ENCODE results near the gene BRPF3.

BRPF3 gene

DNA sequence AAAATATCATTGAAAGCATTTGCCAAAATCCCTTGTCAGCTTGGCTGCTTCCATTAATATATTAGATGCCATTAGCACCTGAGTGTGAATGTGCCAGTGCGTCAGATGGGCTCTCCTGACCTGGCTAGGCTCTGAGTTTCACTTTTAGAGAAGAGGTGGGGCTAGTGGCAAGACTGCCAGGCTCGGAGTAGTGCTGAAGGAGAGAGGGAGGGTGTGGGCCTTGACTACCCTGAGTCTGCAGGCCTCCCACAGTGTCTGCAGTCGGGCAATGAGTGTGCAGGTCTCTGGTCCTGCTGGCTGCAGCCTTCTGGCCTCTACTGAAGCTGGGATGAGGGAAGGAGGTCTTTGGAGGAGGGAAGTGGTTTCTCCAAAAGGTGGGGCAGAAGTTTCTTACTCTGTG is 38.8 kb downstream of the BRPF3 start:
- no peak for DNase-seq

DNA sequence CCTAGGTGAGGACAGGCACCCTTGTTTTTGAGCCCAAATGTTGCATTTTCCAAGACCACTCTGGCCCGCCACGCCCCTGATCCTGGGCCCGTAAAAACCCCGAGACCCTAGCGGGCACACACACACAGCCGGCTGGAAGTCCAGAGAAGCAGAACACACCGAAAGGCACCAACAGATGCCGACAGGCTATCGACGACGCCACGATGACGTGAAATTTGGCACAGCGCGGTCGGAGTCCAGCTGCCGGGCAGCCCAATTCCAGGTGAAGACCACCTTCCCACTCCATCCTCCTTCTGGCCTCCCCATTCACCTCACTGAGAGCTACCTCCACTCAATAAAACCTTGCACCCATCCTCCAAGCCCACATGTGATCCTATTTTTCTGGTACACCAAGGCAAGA is 39.3 kb downstream of the BRPF3 start:
- DNase-seq: no peak

DNA sequence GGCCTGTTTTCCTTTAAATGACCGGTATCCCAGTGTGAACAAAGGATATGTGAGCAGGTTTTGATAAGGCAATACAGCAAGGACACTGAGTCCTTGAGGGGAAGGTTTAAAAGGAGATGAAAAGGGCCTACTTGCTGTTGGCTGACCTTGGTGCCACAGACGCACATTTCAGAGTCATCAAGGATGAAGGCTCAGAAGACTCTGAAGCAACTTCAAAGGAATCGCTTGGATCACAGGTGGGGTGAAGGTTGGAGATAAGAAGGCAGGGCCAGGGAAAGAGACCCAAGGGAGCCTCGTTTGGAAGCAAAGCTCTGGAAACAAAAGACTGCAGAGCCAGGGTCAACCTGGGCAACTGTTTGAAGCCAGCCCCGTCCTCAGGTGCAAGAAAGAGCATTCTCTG is 43.2 kb downstream of the BRPF3 start:
- DNase-seq: no peak

DNA sequence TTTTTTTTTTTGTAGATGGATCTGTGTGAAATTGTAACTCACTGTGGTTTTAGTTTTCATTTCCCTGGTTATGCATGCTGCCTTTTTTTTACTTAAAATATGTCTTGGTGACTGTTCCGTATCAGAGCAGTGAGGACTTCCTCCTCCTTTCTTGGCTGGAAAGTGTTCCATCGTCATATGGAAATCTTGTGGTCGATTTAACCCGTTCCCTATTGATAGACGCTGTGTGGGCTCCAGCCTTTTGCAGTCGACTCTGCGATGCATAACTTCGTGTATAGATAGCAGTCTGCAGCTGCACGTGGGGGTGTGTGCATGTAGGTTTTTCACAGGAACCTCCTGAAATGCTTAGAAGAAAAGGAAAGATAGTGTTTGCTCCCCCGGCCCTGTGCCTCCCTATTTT is 45.2 kb downstream of the BRPF3 start:
- no peak for DNase-seq

- no peak for DNase-seq
Observed at GRCh38 chr6:36242161-36242560, 45.6 kb downstream of the BRPF3 start.

DNA sequence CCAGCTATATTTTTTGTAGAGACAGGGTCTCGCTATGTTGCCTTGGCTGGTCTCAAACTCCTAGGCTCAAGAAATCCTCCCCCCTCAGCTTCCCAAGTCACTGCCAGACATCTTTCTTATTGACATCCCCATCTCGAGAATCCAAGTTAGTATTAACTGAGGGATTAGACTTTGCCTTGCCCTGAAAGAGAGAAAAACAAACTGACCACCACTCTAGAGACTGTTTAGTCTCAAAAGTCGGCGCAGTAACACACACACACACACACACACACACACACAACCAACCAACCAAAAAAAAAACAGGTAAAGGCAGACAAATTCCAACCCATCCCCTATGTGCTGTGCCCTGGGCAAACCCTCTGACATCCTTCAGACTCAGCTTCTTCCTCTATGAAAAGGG is 46.1 kb downstream of the BRPF3 start:
- no peak for DNase-seq

DNA sequence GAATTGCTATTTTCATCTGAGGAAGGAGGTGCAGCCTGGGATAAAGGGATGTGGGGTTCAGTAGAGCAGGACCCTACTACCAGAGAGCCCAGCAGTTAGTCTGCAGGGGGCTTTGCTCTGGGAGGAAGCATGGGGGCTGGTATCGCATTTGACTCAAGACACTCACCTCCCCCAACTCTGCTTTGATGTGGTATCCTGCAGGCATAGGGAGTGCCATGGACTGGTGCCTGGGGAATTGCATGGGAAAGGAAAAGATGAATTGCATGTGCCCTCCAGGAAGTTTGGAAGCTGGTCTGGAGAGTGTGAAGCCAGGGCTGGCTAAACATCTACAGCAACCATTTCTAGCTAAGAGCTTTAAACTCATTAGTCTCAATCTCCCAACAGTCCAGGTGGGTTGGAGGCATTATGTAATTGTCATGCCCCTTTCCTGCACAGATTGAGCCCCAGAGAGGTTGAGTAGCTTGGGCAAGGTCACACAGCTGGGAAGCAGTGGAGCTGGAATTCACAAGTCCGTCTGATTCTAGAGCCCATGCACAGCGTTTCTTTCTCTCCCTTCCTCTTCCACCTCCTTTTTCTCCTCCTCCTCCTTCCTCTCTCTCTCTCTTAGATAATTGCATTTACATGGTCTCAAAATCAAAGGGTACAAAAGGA is 47.1 kb downstream of the BRPF3 start:
- no peak for DNase-seq

DNA sequence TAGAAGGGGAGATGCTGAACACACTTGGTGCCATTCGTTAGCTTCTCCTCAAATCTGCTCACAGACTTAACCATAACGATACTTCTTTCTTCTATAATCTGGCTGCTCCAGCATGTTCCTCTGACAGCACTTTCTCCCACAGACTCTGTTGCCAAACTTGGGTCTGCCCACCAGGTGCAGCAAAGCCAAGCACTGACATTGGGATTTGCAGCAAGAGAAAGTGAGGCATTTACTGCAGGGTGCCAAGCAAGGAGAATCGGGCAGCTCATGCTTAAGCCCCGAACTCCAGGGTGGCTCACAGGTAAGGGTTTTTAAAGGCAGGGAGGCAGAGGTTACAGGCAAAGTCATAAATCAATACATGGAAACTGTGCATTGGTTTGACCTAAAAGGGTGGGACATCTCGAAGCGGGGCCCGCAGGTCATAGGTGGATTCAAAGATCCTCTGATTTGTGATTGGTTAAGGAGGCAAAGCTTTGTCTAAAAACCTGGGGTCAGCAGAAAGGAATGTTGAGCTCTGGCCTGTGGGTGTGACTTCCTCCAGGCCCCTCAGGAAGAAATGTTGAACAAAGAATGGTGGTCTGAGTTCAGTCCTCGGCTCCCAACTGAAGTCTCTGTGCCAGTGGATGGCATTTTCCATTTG is 48.2 kb downstream of the BRPF3 start:
- no peak for DNase-seq

- DNase-seq: no peak
Observed at GRCh38 chr6:36245572-36246061, 49.1 kb downstream of the BRPF3 start.

GRCh38 chr6:36246506-36247268 is 50.1 kb downstream of the BRPF3 start:
- DNase-seq: no peak

GRCh38 chr6:36247693-36248092 is 51.1 kb downstream of the BRPF3 start:
- DNase-seq: no peak

DNA sequence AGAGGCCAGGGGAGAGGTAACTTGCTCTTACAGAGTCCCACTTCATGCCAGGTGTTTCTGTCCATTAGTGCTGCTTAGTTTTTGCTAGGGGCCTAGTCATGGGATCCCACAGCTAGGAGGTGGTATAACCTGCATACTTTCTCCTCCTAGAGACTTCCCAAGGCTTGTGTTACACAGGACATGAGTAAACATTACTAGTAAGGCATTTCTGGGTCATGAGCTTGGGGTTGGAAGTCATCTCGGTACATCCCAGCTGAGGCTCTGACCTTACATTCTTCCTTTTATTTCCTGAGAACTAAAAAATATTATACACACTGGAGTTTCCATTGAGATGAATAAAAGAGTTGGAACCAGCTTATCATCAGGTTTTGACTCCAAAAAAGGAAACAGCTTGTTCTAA is 52.4 kb downstream of the BRPF3 start:
- no peak for DNase-seq

DNA sequence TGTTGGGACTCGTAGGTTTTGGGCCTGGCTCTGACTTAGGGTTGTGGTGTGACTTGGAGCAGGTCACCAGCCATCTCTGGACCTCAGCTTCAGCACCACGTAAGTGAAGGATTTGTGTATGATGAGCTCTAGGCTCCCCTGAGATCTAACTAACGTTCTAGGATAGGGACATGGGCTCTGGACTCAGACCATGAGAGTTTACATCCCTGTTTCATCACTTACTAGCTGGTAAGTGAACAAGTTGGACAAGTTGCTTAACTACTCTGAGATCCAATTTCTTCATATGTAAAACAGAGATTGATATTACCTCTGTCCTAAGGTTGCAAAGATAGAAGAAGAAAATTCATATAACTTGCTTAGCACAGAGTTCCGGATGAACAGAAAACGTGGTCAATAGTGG is 53.0 kb downstream of the BRPF3 start:
- no peak for DNase-seq

DNA sequence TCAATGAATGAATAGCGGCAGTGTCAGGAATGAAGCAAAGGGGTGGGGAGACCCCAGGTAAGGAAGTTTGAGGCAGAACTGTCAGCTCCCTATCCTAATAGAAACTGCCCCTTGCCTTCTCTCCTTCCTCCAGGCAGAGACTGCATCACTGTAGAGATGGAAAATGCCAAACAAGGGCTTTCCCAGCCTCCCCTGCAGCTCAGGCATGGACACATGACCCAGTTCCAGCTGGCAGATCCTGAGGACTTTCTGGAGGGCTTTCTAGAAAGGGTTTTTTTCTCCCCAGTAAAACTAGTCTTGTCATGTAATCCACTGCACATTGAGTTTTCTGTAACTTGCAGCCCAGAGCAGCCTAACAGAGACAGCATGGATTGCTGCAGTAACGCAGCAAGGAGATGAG is 55.5 kb downstream of the BRPF3 start:
- DNase-seq: no peak

DNA sequence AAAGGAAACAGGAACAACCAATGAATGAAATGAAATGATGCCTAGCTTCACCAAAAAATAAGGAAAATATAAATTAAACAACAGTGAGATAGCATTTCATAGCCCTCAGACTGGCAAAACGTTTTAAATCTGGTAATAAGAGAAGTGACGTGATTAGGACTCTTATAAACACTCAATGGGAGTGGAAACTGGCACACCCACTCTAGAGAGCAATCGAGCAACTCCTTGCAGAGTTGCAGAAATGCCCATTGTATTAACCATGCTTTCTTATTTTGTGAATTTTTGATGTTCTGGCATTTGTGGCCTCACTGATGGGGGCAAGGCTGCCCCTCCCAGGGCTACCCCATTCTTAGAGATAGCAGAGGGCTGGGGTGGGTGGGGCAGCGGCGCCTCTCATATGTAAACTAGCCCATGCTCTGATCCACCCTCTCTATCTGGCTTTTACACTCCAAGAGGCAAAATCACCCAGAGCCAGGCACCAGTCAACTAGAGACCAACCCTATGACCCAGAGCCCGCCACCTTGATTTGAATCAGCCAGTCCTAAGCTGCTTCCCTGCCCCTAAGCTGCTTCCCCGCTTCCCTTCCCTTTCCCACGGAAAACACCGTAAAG is 67.0 kb downstream of the BRPF3 start:
- DNase-seq: no peak

GRCh38 chr6:36265744-36266143 is 69.2 kb downstream of the BRPF3 start:
- DNase-seq: no peak

- no peak for DNase-seq
Observed at GRCh38 chr6:36266913-36267644, 70.5 kb downstream of the BRPF3 start.

GRCh38 chr6:36267731-36268477 is 71.4 kb downstream of the BRPF3 start:
- DNase-seq: no peak

- no peak for DNase-seq
Observed at GRCh38 chr6:36268478-36269275, 72.1 kb downstream of the BRPF3 start.

DNA sequence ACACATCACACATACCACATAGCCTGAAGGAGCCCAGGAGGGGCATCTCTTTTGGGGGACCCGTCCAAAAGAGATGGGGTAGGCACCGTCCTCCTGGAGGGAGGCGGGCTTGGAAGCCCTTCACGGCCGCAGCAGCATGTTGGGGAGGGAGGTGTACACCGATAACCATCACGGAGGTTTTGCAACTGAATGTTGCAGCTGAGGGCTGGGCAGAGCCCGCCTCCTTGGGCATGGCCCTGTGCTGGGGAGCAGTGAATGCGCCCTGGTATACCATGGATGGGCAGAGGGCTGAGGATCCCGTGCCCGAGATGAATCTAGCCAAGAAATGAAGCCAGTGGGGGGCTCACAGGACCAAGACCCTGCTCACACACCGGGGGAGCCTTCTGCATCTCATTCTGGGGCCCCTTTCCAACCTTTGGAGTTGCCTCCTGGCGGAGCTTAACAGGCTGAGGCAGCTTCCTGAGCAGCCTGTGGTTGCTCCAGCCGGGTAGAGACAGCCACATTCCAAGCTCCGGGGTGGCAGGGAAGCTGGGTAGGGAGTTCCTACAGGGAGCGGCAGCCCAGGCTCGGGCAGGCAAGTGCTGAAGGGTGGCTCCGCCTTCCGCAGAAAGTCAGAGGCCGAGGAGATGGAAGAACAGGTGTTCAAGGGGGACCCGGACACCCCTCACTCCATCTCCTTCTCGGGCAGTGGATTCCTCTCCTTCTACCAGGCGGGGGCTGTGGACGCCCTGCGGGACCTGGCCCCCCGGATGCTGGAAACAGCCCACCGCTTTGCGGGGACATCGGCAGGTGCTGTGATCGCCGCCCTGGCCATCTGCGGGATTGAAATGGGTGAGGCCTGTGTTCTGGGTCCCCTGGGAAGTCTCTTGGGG is 73.5 kb downstream of the BRPF3 start, which contains the start of gene PNPLA1:
Gene PNPLA1 (plus strand): TSS at position 227 of the 872 bp plus-strand sequence. CDS start 400 bp downstream, at position 627.
- DNase-seq: no peak
